ENCODE data around the gene MALAT1. TPM values are rescaled to one million over a fixed set of nuclear protein-coding genes. Genes with fewer than 3 reads are reported as not detected.
A peak's percentile ranks its signal among the peaks of the same experiment; 100 is the strongest.

MALAT1 gene
- total RNA-seq, 1 donor from 2014 or later, result 1,605 TPM

- no peak for DNase-seq (ENCODE audit: low read depth)
- TF ChIP-seq, protein P1, sequence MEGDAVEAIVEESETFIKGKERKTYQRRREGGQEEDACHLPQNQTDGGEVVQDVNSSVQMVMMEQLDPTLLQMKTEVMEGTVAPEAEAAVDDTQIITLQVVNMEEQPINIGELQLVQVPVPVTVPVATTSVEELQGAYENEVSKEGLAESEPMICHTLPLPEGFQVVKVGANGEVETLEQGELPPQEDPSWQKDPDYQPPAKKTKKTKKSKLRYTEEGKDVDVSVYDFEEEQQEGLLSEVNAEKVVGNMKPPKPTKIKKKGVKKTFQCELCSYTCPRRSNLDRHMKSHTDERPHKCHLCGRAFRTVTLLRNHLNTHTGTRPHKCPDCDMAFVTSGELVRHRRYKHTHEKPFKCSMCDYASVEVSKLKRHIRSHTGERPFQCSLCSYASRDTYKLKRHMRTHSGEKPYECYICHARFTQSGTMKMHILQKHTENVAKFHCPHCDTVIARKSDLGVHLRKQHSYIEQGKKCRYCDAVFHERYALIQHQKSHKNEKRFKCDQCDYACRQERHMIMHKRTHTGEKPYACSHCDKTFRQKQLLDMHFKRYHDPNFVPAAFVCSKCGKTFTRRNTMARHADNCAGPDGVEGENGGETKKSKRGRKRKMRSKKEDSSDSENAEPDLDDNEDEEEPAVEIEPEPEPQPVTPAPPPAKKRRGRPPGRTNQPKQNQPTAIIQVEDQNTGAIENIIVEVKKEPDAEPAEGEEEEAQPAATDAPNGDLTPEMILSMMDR (IDR thresholded peaks at IDR 0.05; ENCODE audit: insufficient read depth, low read length, poor library complexity, severe bottlenecking), result peak; percentile 75
- Histone ChIP-seq H3K4me3 (ENCODE audit: low read depth, low read length) (peak overlapping the region; percentile 3), H3K27me3 (ENCODE audit: control insufficient read depth, insufficient read depth, low read length) (no peaks in the 10 kb centered on the region), H3K36me3 (ENCODE audit: control insufficient read depth, insufficient read depth, low read length) (no peaks in the 10 kb centered on the region)
These were observed 19.4 kb upstream of the MALAT1 start for GRCh38 chr11:65479184-65480145.

- TF ChIP-seq, protein P1 (IDR thresholded peaks at IDR 0.05; ENCODE audit: insufficient read depth, low read length, poor library complexity, severe bottlenecking), result no peak
- DNase-seq (ENCODE audit: low read depth), result no peak
- H3K27me3 ChIP-seq (ENCODE audit: control insufficient read depth, insufficient read depth, low read length), result no peaks in the 10 kb centered on the region
- H3K36me3 ChIP-seq (ENCODE audit: control insufficient read depth, insufficient read depth, low read length), result no peaks in the 10 kb centered on the region
- no peak overlapping the region for H3K4me3 ChIP-seq (ENCODE audit: low read depth, low read length)
These were observed 16.5 kb upstream of the MALAT1 start for GRCh38 chr11:65482306-65482850.

DNA sequence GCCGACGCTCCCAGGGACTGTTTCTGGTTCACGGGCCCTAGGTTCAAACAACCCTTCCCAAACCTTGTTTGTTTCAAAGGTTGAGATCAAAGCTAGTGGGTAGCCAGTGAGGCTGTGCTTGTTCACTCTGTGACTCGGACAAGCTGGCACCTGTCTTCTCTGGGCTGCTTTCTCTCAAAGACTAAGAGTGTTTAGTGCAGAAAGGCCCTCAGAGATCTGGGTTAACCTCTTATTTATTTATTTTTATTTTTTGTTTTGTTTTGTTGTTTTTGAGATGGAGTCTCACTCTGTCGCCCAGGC, 13.0 kb upstream of the MALAT1 start:
- Histone ChIP-seq H3K36me3 (ENCODE audit: control insufficient read depth, insufficient read depth, low read length) (no peaks in the 10 kb centered on the region), H3K4me3 (ENCODE audit: low read depth, low read length) (no peak overlapping the region), H3K27me3 (ENCODE audit: control insufficient read depth, insufficient read depth, low read length) (no peaks in the 10 kb centered on the region)
- no peak for DNase-seq (ENCODE audit: low read depth)
- TF ChIP-seq, protein P1 (IDR thresholded peaks at IDR 0.05; ENCODE audit: insufficient read depth, low read length, poor library complexity, severe bottlenecking), result no peak

- no peak for DNase-seq (ENCODE audit: low read depth)
- Histone ChIP-seq H3K36me3 (ENCODE audit: control insufficient read depth, insufficient read depth, low read length) (no peaks in the 10 kb centered on the region), H3K4me3 (ENCODE audit: low read depth, low read length) (no peak overlapping the region), H3K27me3 (ENCODE audit: control insufficient read depth, insufficient read depth, low read length) (no peaks in the 10 kb centered on the region)
- TF ChIP-seq, protein P1 (IDR thresholded peaks at IDR 0.05; ENCODE audit: insufficient read depth, low read length, poor library complexity, severe bottlenecking), result no peak
These were observed 12.0 kb upstream of the MALAT1 start for GRCh38 chr11:65486570-65487466.

GRCh38 chr11:65487467-65488272, 11.2 kb upstream of the MALAT1 start:
- H3K36me3 ChIP-seq (ENCODE audit: control insufficient read depth, insufficient read depth, low read length), result no peaks in the 10 kb centered on the region
- H3K4me3 ChIP-seq (ENCODE audit: low read depth, low read length), result peak overlapping the region; percentile 3
- DNase-seq (ENCODE audit: low read depth), result peak; percentile 100
- TF ChIP-seq, protein P1 (IDR thresholded peaks at IDR 0.05; ENCODE audit: insufficient read depth, low read length, poor library complexity, severe bottlenecking), result no peak
- no peaks in the 10 kb centered on the region for H3K27me3 ChIP-seq (ENCODE audit: control insufficient read depth, insufficient read depth, low read length)
